Activated CD8-positive, alpha-beta T cell treated with anti-CD3 and anti-CD28 coated beads, Interleukin-2, amount 10 ng/mL, durations not matched to agents 7 days and 5 days (primary cell): ENCODE measurements around the gene RDH12. TPM values are rescaled to one million over a fixed set of nuclear protein-coding genes. Genes with fewer than 3 reads are reported as not detected.
A peak's percentile ranks its signal among the peaks of the same experiment; 100 is the strongest.
"Not testable (repeated sequence)": the region's sequence is repeated elsewhere in the genome, so short reads cannot be mapped to it uniquely, and the experiment has no call there.

Source experiments
- ATAC-seq: fragments of 150-1000 bp; cut with Tn5 transposase; one replicate; pipeline ENCODE4 v1.10.0; 2021; ENCODE audit warnings: moderate library complexity
- CTCF ChIA-PET: fragments of 350-600 bp; sonication (Branson Sonifier 250); formaldehyde crosslinking; loops from one replicate; lab custom pipeline; 2021; ENCODE audit warnings: antibody characterized with exemption; lab: Charles Lee
- POLR2A ChIA-PET: fragments of 350-600 bp; sonication (Branson Sonifier 250); formaldehyde crosslinking; loops from one replicate; lab custom pipeline; 2021; ENCODE audit warnings: antibody characterized with exemption; lab: Charles Lee
- DNase-seq: peaks from one replicate; pipeline ENCODE4 v3.0.0-alpha.2; 2020
- H3K27ac Mint-ChIP-seq: one replicate; pipeline ENCODE4 v1.8.0; 2021; ENCODE audit warnings: mild to moderate bottlenecking, mixed read lengths
- H3K27me3 Mint-ChIP-seq: one replicate; pipeline ENCODE4 v1.8.0; 2021; ENCODE audit warnings: low read depth, mixed read lengths
- H3K36me3 Mint-ChIP-seq: one replicate; pipeline ENCODE4 v1.8.0; 2021; ENCODE audit warnings: low read depth, mixed read lengths
- H3K4me1 Mint-ChIP-seq: one replicate; pipeline ENCODE4 v1.8.0; 2021; ENCODE audit warnings: low read depth, mixed read lengths
- H3K4me3 Mint-ChIP-seq: one replicate; pipeline ENCODE4 v1.8.0; 2021; ENCODE audit warnings: mild to moderate bottlenecking, mixed read lengths
- H3K9me3 Mint-ChIP-seq: one replicate; pipeline ENCODE4 v1.8.0; 2022; ENCODE audit warnings: mixed read lengths; ENCODE audit not compliant: insufficient read depth
- total RNA-seq, 2 experiments: library from RNA; stranded (reverse); gene quantifications; one replicate each; pipeline ENCODE4 v1.2.3, GENCODE V29; 2021

Gene RDH12
- not detected for total RNA-seq

- H3K4me1 Mint-ChIP-seq, ATAC-seq, H3K36me3 Mint-ChIP-seq, H3K27me3 Mint-ChIP-seq, H3K4me3 Mint-ChIP-seq, H3K27ac Mint-ChIP-seq, H3K9me3 Mint-ChIP-seq, POLR2A ChIA-PET, DNase-seq: not testable (repeated sequence)
- CTCF ChIA-PET: interaction anchor here (0.6 to 2.3 kb wide), 6 partner anchors 21 to 342 kb away, joined by 3 to 8 read pairs (median 3); partner anchors contain the start of genes ATP6V1D and PIGH
These were observed at the start of gene RDH12 for GRCh38 chr14:67701492-67701891. Gene RDH12 (plus strand): TSS chr14:67701886. CDS start chr14:67722643, 20,757 bp downstream.

GRCh38 chr14:67652189-67652588, 49.5 kb upstream of the RDH12 start:
- Mint-ChIP-seq H3K4me1 (no peaks in the 10 kb centered on the region), H3K27me3 (no peaks in the 10 kb centered on the region), H3K4me3 (no peak overlapping the region), H3K9me3 (no peaks in the 10 kb centered on the region), H3K27ac (no peak overlapping the region), H3K36me3 (peaks cover 35% of the 10 kb centered on the region)
- DNase-seq (no peak), ATAC-seq (no peak)
- CTCF ChIA-PET: interaction anchor here (1.2 to 2.5 kb wide), 4 partner anchors 10 to 186 kb away, joined by 3 to 9 read pairs (median 4); partner anchors contain the start of gene VTI1B
- POLR2A ChIA-PET: interaction anchor here (0.6 kb wide), 1 partner anchor 164 kb away, joined by 3 read pairs; the partner anchor contains the start of gene ZFYVE26

GRCh38 chr14:67653651-67654280, 47.9 kb upstream of the RDH12 start:
- H3K4me3 Mint-ChIP-seq: no peak overlapping the region
- peaks cover 43% of the 10 kb centered on the region for H3K36me3 Mint-ChIP-seq
- CTCF ChIA-PET: interaction anchor here (0.7 to 2.0 kb wide), 8 partner anchors 10 to 226 kb away, joined by 3 to 11 read pairs (median 4); partner anchors contain the start of genes ARG2 and PIGH
- H3K27me3 Mint-ChIP-seq: no peaks in the 10 kb centered on the region
- ATAC-seq: no peak
- H3K9me3 Mint-ChIP-seq: no peaks in the 10 kb centered on the region
- H3K4me1 Mint-ChIP-seq: no peaks in the 10 kb centered on the region
- DNase-seq: no peak
- POLR2A ChIA-PET: no interaction called here
- no peak overlapping the region for H3K27ac Mint-ChIP-seq

GRCh38 chr14:67663633-67664032, 38.1 kb upstream of the RDH12 start:
- ATAC-seq (no peak), DNase-seq (no peak)
- CTCF ChIA-PET: interaction anchor here (1.0 to 7.7 kb wide), 8 partner anchors 9 to 236 kb away, joined by 3 to 143 read pairs (median 4); partner anchors contain the start of gene ARG2
- Mint-ChIP-seq H3K9me3 (no peaks in the 10 kb centered on the region), H3K4me3 (no peak overlapping the region), H3K27me3 (no peaks in the 10 kb centered on the region), H3K36me3 (peaks cover 7% of the 10 kb centered on the region), H3K4me1 (peaks cover 29% of the 10 kb centered on the region), H3K27ac (no peak overlapping the region)
- POLR2A ChIA-PET: no interaction called here

- H3K9me3 Mint-ChIP-seq: no peaks in the 10 kb centered on the region
- CTCF ChIA-PET: interaction anchor here (0.7 to 7.7 kb wide), 13 partner anchors 10 to 306 kb away, joined by 3 to 143 read pairs (median 7); partner anchors contain the start of genes ARG2, ATP6V1D, EIF2S1 and PIGH
- POLR2A ChIA-PET: no interaction called here
- DNase-seq (no peak), ATAC-seq (no peak)
- no peaks in the 10 kb centered on the region for H3K27me3 Mint-ChIP-seq
- H3K4me3 Mint-ChIP-seq: no peak overlapping the region
- peaks cover 30% of the 10 kb centered on the region for H3K4me1 Mint-ChIP-seq
- peak overlapping the region; percentile 11 for H3K27ac Mint-ChIP-seq
- H3K36me3 Mint-ChIP-seq: peaks cover 4% of the 10 kb centered on the region
These were observed 35.8 kb upstream of the RDH12 start for GRCh38 chr14:67665868-67666267.

GRCh38 chr14:67666750-67667449, 34.8 kb upstream of the RDH12 start:
- no peak overlapping the region for H3K4me3 Mint-ChIP-seq

GRCh38 chr14:67668559-67668958, 33.1 kb upstream of the RDH12 start:
- DNase-seq (no peak), ATAC-seq (no peak)
- H3K27ac Mint-ChIP-seq: no peak overlapping the region
- H3K4me1 Mint-ChIP-seq: peaks cover 39% of the 10 kb centered on the region
- no peak overlapping the region for H3K4me3 Mint-ChIP-seq
- POLR2A ChIA-PET: interaction anchor here (0.8 kb wide), 1 partner anchor 27 kb away, joined by 3 read pairs; the partner anchor contains the start of gene RDH11
- CTCF ChIA-PET: interaction anchor here (0.7 to 7.7 kb wide), 11 partner anchors 35 to 309 kb away, joined by 3 to 143 read pairs (median 6); partner anchors contain the start of genes ARG2, ATP6V1D, EIF2S1 and PIGH
- no peaks in the 10 kb centered on the region for H3K9me3 Mint-ChIP-seq
- no peaks in the 10 kb centered on the region for H3K36me3 Mint-ChIP-seq
- H3K27me3 Mint-ChIP-seq: no peaks in the 10 kb centered on the region

More at GRCh38 chr14:67666750-67667449, 34.8 kb upstream of the RDH12 start:
- peak overlapping the region; percentile 28 for H3K27ac Mint-ChIP-seq
- no peaks in the 10 kb centered on the region for H3K27me3 Mint-ChIP-seq
- CTCF ChIA-PET: interaction anchor here (0.6 to 7.7 kb wide), 25 partner anchors 10 to 240 kb away, joined by 3 to 143 read pairs (median 5); partner anchors contain the start of genes ARG2, PIGH, RDH11 and RDH12
- DNase-seq (peak; percentile 55), ATAC-seq (peak; percentile 85)
- H3K36me3 Mint-ChIP-seq: peaks cover 4% of the 10 kb centered on the region
- H3K4me1 Mint-ChIP-seq: peaks cover 33% of the 10 kb centered on the region
- POLR2A ChIA-PET: no interaction called here
- no peaks in the 10 kb centered on the region for H3K9me3 Mint-ChIP-seq

GRCh38 chr14:67673451-67673850, 28.2 kb upstream of the RDH12 start:
- DNase-seq (no peak), ATAC-seq (no peak)
- H3K4me3 Mint-ChIP-seq: peak overlapping the region; percentile 83
- POLR2A ChIA-PET: interaction anchor here (1.2 kb wide), 1 partner anchor 31 kb away, joined by 3 read pairs; no protein-coding TSS in a partner anchor
- H3K27ac Mint-ChIP-seq: peak overlapping the region; percentile 87
- CTCF ChIA-PET: interaction anchor here (1.2 to 2.9 kb wide), 9 partner anchors 9 to 73 kb away, joined by 3 to 28 read pairs (median 5); partner anchors contain the start of genes PIGH and RDH11
- peaks cover 25% of the 10 kb centered on the region for H3K36me3 Mint-ChIP-seq
- H3K4me1 Mint-ChIP-seq: peaks cover 34% of the 10 kb centered on the region
- no peaks in the 10 kb centered on the region for H3K27me3 Mint-ChIP-seq
- H3K9me3 Mint-ChIP-seq: no peaks in the 10 kb centered on the region

- peaks cover 29% of the 10 kb centered on the region for H3K36me3 Mint-ChIP-seq
- no peaks in the 10 kb centered on the region for H3K27me3 Mint-ChIP-seq
- CTCF ChIA-PET: interaction anchor here (0.6 to 2.9 kb wide), 11 partner anchors 8 to 103 kb away, joined by 3 to 28 read pairs (median 4); partner anchors contain the start of genes PIGH and RDH11
- no peaks in the 10 kb centered on the region for H3K9me3 Mint-ChIP-seq
- peak; percentile 72 for ATAC-seq
- POLR2A ChIA-PET: interaction anchor here (0.7 to 1.2 kb wide), 3 partner anchors 18 to 52 kb away, joined by 3 to 4 read pairs (median 3); no protein-coding TSS in a partner anchor
- peaks cover 34% of the 10 kb centered on the region for H3K4me1 Mint-ChIP-seq
- peak overlapping the region; percentile 83 for H3K4me3 Mint-ChIP-seq
- H3K27ac Mint-ChIP-seq: peak overlapping the region; percentile 87
- peak; percentile 56 for DNase-seq
These were observed 27.6 kb upstream of the RDH12 start for GRCh38 chr14:67674139-67674479.

- ATAC-seq (peak; percentile 94), DNase-seq (peak; percentile 76)
- H3K4me3 Mint-ChIP-seq: peak within 1 kb of the TSS; percentile 83
- H3K27me3 Mint-ChIP-seq: no peaks in the 10 kb centered on the region
- no peaks in the 10 kb centered on the region for H3K9me3 Mint-ChIP-seq
- ChIA-PET POLR2A (interaction anchor here (0.7 to 1.2 kb wide), 4 partner anchors 18 to 52 kb away, joined by 3 to 5 read pairs (median 4); partner anchors contain the start of gene RDH11), CTCF (interaction anchor here (0.6 to 4.1 kb wide), 15 partner anchors 7 to 103 kb away, joined by 3 to 28 read pairs (median 4); partner anchors contain the start of genes PIGH and RDH11)
- peaks cover 37% of the 10 kb centered on the region for H3K4me1 Mint-ChIP-seq
- H3K27ac Mint-ChIP-seq: peak within 1 kb of the TSS; percentile 87
- peaks cover 30% of the 10 kb centered on the region for H3K36me3 Mint-ChIP-seq
These were observed 27.0 kb upstream of the RDH12 start, which contains the start of gene VTI1B for GRCh38 chr14:67674480-67675218. Gene VTI1B (minus strand): TSS chr14:67674632. CDS start chr14:67674489, 143 bp downstream.
